Right cardiac atrium (tissue), 5 donors: ENCODE results near the gene RXFP1. TPM values are rescaled to one million over a fixed set of nuclear protein-coding genes. Genes with fewer than 3 reads are reported as not detected.

ENCODE experiments used
- ATAC-seq, 2 donors: fragments of 200-7000 bp; cut with Tn5 transposase; one replicate each; pipeline versions ENCODE4 v1.8.0 to v1.9.1; 2020; ENCODE audit warnings: moderate library complexity in 2 of 2, mild to moderate bottlenecking in 1 of 2
- DNase-seq, 3 donors: peaks; one replicate each; pipeline ENCODE4 v3.0.0-alpha.2; 2020
- H3K27ac ChIP-seq: one replicate; pipeline ENCODE4 v1.5.1; 2013; ENCODE audit warnings: mild to moderate bottlenecking, low read length, control low read depth, moderate library complexity
- H3K27me3 ChIP-seq: one replicate; pipeline ENCODE4 v1.6.1; 2013; ENCODE audit not compliant: control insufficient read depth, insufficient read depth
- H3K4me1 ChIP-seq: one replicate; pipeline ENCODE4 v1.6.1; 2013; ENCODE audit warnings: low read length; ENCODE audit not compliant: control insufficient read depth, insufficient read depth
- H3K4me3 ChIP-seq: one replicate; pipeline ENCODE4 v1.5.1; 2013; ENCODE audit warnings: low read length, control low read depth
- H3K9me3 ChIP-seq: one replicate; pipeline ENCODE4 v1.6.1; 2013; ENCODE audit warnings: low read length; ENCODE audit not compliant: control insufficient read depth
- WGBS: extraction: QIAGEN DNeasy Blood & Tissue Kit; methylation state at CpG from one replicate; pipeline ENCODE4 v1.1.7; 2013; 5-methylcytosine and 5-hydroxymethylcytosine counted together
- intact Hi-C, 4 donors: fragments of 100-400 bp; cut with DNase I; formaldehyde crosslinking; loops; one replicate each; pipeline versions ENCODE4 v1.11.0 to v1.14.0; 2022 to 2023
- polyA plus RNA-seq: library from polyadenylated mRNA; stranded (reverse); fragments of 200-250 nt; gene quantifications from one replicate; pipeline ENCODE4 v1.2.3, GENCODE V29; 2013
- total RNA-seq, 4 donors: library from RNA; stranded (reverse); fragmentation: NEBNext Ultra II Directional; extraction: Animal tissue kit (Norgen Biotek cat#: 25700); gene quantifications; one replicate each; pipeline ENCODE4 v1.2.1, GENCODE V29; 2021
- donor health status: healthy with polysubstance abuse.
- donor health status: DM: no; HTN: yes; CAD: no.
- donor health status: DM: no; HTN: no; CAD: no.
- donor health status: DM: no; HTN: yes; CAD: no; lungs with severe emphysema.
- donor health status: DM: yes; HTN: yes; CAD: no.

The RXFP1 gene
- total and polyA plus RNA-seq, 5 donors = 0.05 to 0.09 TPM; not detected in 3

GRCh38 chr4:158529505-158529904, 7.8 kb downstream of the RXFP1 start:
- Histone ChIP-seq H3K9me3 (no peaks in the 10 kb centered on the region), H3K4me1 (no peaks in the 10 kb centered on the region), H3K27me3 (no peaks in the 10 kb centered on the region), H3K27ac (no peak overlapping the region), H3K4me3 (no peak overlapping the region)
- DNase-seq (no peak), ATAC-seq (no peak)
- intact Hi-C loops = no loop called here
- WGBS = 65% methylated on average over 1 of the region's 1 CpG

- no peak overlapping the region for H3K4me3 ChIP-seq
- H3K27ac ChIP-seq = no peak overlapping the region
- no peaks in the 10 kb centered on the region for H3K4me1 ChIP-seq
- no peaks in the 10 kb centered on the region for H3K9me3 ChIP-seq
- ATAC-seq (no peak), DNase-seq (no peak)
- no peaks in the 10 kb centered on the region for H3K27me3 ChIP-seq
- WGBS = 59% methylated on average over 2 of the region's 2 CpGs
- intact Hi-C loops = no loop called here
These were observed 8.7 kb downstream of the RXFP1 start for GRCh38 chr4:158530381-158530780.

- no peak overlapping the region for H3K4me3 ChIP-seq
- 83% methylated on average over 6 of the region's 6 CpGs for whole genome bisulfite sequencing
- ATAC-seq = no peak
- H3K27ac ChIP-seq = no peak overlapping the region
- no peaks in the 10 kb centered on the region for H3K27me3 ChIP-seq
- intact Hi-C loops = no loop called here
- DNase-seq = no peak
- H3K9me3 ChIP-seq = no peaks in the 10 kb centered on the region
- no peaks in the 10 kb centered on the region for H3K4me1 ChIP-seq
These were observed 9.2 kb downstream of the RXFP1 start for GRCh38 chr4:158530898-158531297.

- DNase-seq (no peak), ATAC-seq (no peak)
- Histone ChIP-seq H3K9me3 (no peaks in the 10 kb centered on the region), H3K4me3 (no peak overlapping the region), H3K4me1 (no peaks in the 10 kb centered on the region), H3K27ac (no peak overlapping the region), H3K27me3 (no peaks in the 10 kb centered on the region)
- intact Hi-C loops = no loop called here
- WGBS = 56% methylated on average over 6 of the region's 6 CpGs
These were observed 11.0 kb downstream of the RXFP1 start for GRCh38 chr4:158532556-158533231.

DNA sequence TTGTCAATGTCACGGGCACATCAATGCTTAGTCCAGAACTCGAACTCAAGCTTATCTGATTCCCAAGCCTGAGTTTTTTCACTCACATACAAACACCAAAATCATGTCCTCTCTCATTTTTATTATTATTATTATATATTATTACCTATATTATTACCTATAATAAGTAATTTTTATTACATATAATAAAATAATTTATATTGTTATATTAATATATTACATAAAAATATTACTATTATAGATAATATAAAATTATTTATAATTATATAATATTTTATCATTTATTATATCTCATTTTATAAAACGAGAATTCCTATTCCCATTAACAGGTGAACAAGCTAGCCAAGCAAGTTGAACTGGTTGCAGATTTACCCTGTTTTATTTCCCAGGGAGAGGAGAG, 13.0 kb downstream of the RXFP1 start:
- Histone ChIP-seq H3K27ac (no peak overlapping the region), H3K4me1 (no peaks in the 10 kb centered on the region), H3K9me3 (no peaks in the 10 kb centered on the region), H3K4me3 (no peak overlapping the region), H3K27me3 (no peaks in the 10 kb centered on the region)
- 89% methylated on average over 3 of the region's 3 CpGs for WGBS
- ATAC-seq (no peak), DNase-seq (no peak)
- intact Hi-C loops = no loop called here

- Histone ChIP-seq H3K27me3 (no peaks in the 10 kb centered on the region), H3K9me3 (no peaks in the 10 kb centered on the region), H3K27ac (no peak overlapping the region), H3K4me3 (no peak overlapping the region), H3K4me1 (no peaks in the 10 kb centered on the region)
- intact Hi-C loops = no loop called here
- DNase-seq = peak in 1 of 3 donors; percentile 12
- no peak for ATAC-seq
- 83% methylated on average over 4 of the region's 4 CpGs for WGBS
These were observed 13.5 kb downstream of the RXFP1 start for GRCh38 chr4:158535130-158535614.

- Histone ChIP-seq H3K4me1 (no peaks in the 10 kb centered on the region), H3K4me3 (no peak overlapping the region), H3K9me3 (no peaks in the 10 kb centered on the region), H3K27ac (no peak overlapping the region), H3K27me3 (no peaks in the 10 kb centered on the region)
- ATAC-seq = no peak
- WGBS = 94% methylated on average over 3 of the region's 3 CpGs
- DNase-seq = no peak
- intact Hi-C loops = no loop called here
These were observed 15.2 kb downstream of the RXFP1 start for GRCh38 chr4:158536833-158537232.

- DNase-seq (no peak), ATAC-seq (no peak)
- no peaks in the 10 kb centered on the region for H3K9me3 ChIP-seq
- H3K4me3 ChIP-seq = no peak overlapping the region
- H3K27ac ChIP-seq = no peak overlapping the region
- intact Hi-C loops = no loop called here
- 38% methylated on average over 4 of the region's 4 CpGs for WGBS
- H3K4me1 ChIP-seq = no peaks in the 10 kb centered on the region
- no peaks in the 10 kb centered on the region for H3K27me3 ChIP-seq
These were observed 16.5 kb downstream of the RXFP1 start for GRCh38 chr4:158538176-158538575.

DNA sequence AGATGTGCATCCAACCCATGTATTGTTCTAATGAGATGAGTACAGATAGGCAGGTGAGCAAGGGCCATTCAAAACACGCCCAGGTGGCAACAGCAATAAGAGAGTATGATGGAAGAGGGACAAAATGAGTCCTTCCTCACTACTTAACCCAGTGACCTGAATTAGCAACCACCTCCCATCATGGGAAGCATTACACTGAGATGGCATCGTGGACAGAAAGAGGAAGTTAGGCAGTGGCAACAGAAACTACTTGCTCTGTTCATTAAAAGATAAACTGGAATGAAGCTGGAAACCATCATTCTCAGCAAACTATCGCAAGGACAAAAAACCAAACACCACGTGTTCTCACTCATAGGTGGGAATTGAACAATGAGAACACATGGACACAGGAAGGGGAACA, 17.2 kb downstream of the RXFP1 start:
- ATAC-seq (no peak), DNase-seq (no peak)
- Histone ChIP-seq H3K4me3 (no peak overlapping the region), H3K27me3 (no peaks in the 10 kb centered on the region), H3K9me3 (no peaks in the 10 kb centered on the region), H3K4me1 (no peaks in the 10 kb centered on the region), H3K27ac (no peak overlapping the region)
- 74% methylated on average over 4 of the region's 4 CpGs for WGBS
- intact Hi-C loops = no loop called here

DNA sequence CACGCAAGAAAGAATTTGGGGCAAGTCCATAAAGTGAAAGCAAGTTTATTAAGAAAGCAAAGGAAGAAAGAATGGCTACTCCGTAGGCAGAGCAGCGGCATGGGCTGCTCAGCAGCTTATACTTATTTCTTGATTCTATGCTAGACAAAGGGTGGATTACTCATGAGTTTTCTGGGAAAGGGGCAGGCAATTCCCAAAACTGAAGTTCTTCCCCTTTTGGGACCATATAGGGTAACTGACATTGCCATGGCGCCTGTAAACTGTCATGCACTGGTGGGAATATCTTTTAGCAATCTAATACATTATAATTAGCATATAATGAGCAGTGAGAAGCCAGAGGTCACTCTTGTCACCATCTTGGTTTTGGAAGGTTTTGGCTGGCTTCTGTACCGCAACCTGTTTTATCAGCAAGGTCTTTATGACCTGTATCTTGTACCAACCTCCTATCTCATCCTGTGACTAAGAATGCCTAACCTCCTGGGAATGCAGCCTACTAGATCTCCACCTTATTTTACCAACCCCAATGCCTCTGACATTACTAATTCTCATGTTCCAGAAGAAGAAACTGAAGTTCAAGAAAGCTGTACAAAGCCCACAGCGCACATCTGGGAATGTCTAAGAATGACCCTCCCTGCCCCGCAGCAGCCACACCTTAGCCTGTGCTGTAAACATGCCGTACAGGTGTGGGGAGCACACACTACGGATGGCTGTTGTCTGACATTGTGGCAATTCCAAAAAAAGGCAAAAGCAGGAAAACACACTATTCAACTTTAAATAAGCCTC, 18.6 kb downstream of the RXFP1 start:
- Histone ChIP-seq H3K9me3 (no peaks in the 10 kb centered on the region), H3K27ac (no peak overlapping the region), H3K4me3 (no peak overlapping the region), H3K27me3 (no peaks in the 10 kb centered on the region), H3K4me1 (no peaks in the 10 kb centered on the region)
- DNase-seq (no peak), ATAC-seq (no peak)
- WGBS = 75% methylated on average over 9 of the region's 9 CpGs
- intact Hi-C loops = no loop called here

DNA sequence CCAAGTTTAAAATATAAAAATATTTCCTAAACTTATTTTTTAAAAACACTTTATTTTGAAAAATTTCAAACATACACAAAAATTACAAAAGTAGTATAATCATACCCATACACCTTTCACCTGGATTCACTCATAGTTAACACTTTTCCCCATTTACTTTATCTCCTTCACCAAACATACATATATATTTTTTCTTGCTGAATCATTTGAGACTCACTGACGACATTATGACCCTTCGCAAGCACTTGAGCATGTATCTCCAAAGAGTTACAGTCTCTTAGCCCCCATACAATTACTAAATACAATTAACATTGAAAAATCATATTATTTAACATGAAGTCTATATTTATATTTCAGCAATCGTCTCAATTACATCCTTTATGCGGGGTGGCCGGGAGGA, 19.8 kb downstream of the RXFP1 start:
- no peak overlapping the region for H3K27ac ChIP-seq
- ATAC-seq (no peak), DNase-seq (no peak)
- WGBS = 85% methylated on average over 5 of the region's 5 CpGs
- H3K27me3 ChIP-seq = no peaks in the 10 kb centered on the region
- no peaks in the 10 kb centered on the region for H3K4me1 ChIP-seq
- no peak overlapping the region for H3K4me3 ChIP-seq
- intact Hi-C loops = no loop called here
- no peaks in the 10 kb centered on the region for H3K9me3 ChIP-seq
